ENCODE results near the gene ZSWIM8.

Gene ZSWIM8

GRCh38 chr10:73779539-73780197 lies 5.7 kb upstream of the ZSWIM8 start:
- TF ChIP-seq NFIC (IDR thresholded peaks at IDR 0.05), result no peak
- no peak for TF ChIP-seq CREB1 (IDR thresholded peaks at IDR 0.05; ENCODE audit: low read depth)
- no peak for TF ChIP-seq USF1 (IDR thresholded peaks at IDR 0.05)
- no peak for TF ChIP-seq RAD21 (IDR thresholded peaks at IDR 0.05; ENCODE audit: low read depth)
- no peak for TF ChIP-seq EGR1 (IDR thresholded peaks at IDR 0.05)
- no peak for TF ChIP-seq TCF12 (IDR thresholded peaks at IDR 0.05; ENCODE audit: low read depth)
- TF ChIP-seq ZBTB7A (IDR thresholded peaks at IDR 0.05; ENCODE audit: low read depth), result no peak
- no peak for TF ChIP-seq EP300 (IDR thresholded peaks at IDR 0.05; ENCODE audit: borderline replicate concordance)
- TF ChIP-seq CEBPB (IDR thresholded peaks at IDR 0.05), result no peak
- no peak for TF ChIP-seq REST (IDR thresholded peaks at IDR 0.05; ENCODE audit: low read depth)
- TF ChIP-seq YY1 (IDR thresholded peaks at IDR 0.05; ENCODE audit: low read depth), result no peak
- TF ChIP-seq TAF1 (IDR thresholded peaks at IDR 0.05; ENCODE audit: low read depth), result no peak
- TF ChIP-seq FOXM1 (IDR thresholded peaks at IDR 0.05; ENCODE audit: borderline replicate concordance, low read depth), result no peak
- no peak for TF ChIP-seq TEAD4 (IDR thresholded peaks at IDR 0.05)

- TF ChIP-seq TCF12 (IDR thresholded peaks at IDR 0.05; ENCODE audit: low read depth) (no peak), REST (IDR thresholded peaks at IDR 0.05; ENCODE audit: low read depth) (no peak), USF1 (IDR thresholded peaks at IDR 0.05) (no peak), YY1 (IDR thresholded peaks at IDR 0.05; ENCODE audit: low read depth) (no peak), CREB1 (IDR thresholded peaks at IDR 0.05; ENCODE audit: low read depth) (no peak), NFIC (IDR thresholded peaks at IDR 0.05) (no peak), TEAD4 (IDR thresholded peaks at IDR 0.05) (no peak), TAF1 (IDR thresholded peaks at IDR 0.05; ENCODE audit: low read depth) (no peak), RAD21 (IDR thresholded peaks at IDR 0.05; ENCODE audit: low read depth) (no peak), EP300 (IDR thresholded peaks at IDR 0.05; ENCODE audit: borderline replicate concordance) (no peak), ZBTB7A (IDR thresholded peaks at IDR 0.05; ENCODE audit: low read depth) (no peak), MAX (IDR thresholded peaks at IDR 0.05) (no peak)
These were observed 5.1 kb upstream of the ZSWIM8 start for GRCh38 chr10:73780301-73780700.

- TF ChIP-seq EGR1 (IDR thresholded peaks at IDR 0.05) (no peak), TAF1 (IDR thresholded peaks at IDR 0.05; ENCODE audit: low read depth) (no peak), USF1 (IDR thresholded peaks at IDR 0.05) (no peak), RAD21 (IDR thresholded peaks at IDR 0.05; ENCODE audit: low read depth) (no peak), TCF12 (IDR thresholded peaks at IDR 0.05; ENCODE audit: low read depth) (no peak), TEAD4 (IDR thresholded peaks at IDR 0.05) (no peak), YY1 (IDR thresholded peaks at IDR 0.05; ENCODE audit: low read depth) (no peak), FOXM1 (IDR thresholded peaks at IDR 0.05; ENCODE audit: borderline replicate concordance, low read depth) (no peak), NFIC (IDR thresholded peaks at IDR 0.05) (no peak), CREB1 (IDR thresholded peaks at IDR 0.05; ENCODE audit: low read depth) (no peak), REST (IDR thresholded peaks at IDR 0.05; ENCODE audit: low read depth) (no peak), ZBTB7A (IDR thresholded peaks at IDR 0.05; ENCODE audit: low read depth) (no peak), MAX (IDR thresholded peaks at IDR 0.05) (no peak)
These were observed 4.4 kb upstream of the ZSWIM8 start for GRCh38 chr10:73780966-73781365.

GRCh38 chr10:73781548-73781878 lies 3.9 kb upstream of the ZSWIM8 start:
- TF ChIP-seq EGR1 (IDR thresholded peaks at IDR 0.05) (no peak), CREB1 (IDR thresholded peaks at IDR 0.05; ENCODE audit: low read depth) (no peak), EP300 (IDR thresholded peaks at IDR 0.05; ENCODE audit: borderline replicate concordance) (no peak), TAF1 (IDR thresholded peaks at IDR 0.05; ENCODE audit: low read depth) (no peak), REST (IDR thresholded peaks at IDR 0.05; ENCODE audit: low read depth) (no peak), CEBPB (IDR thresholded peaks at IDR 0.05) (no peak), TCF12 (IDR thresholded peaks at IDR 0.05; ENCODE audit: low read depth) (no peak), RAD21 (IDR thresholded peaks at IDR 0.05; ENCODE audit: low read depth) (no peak), TEAD4 (IDR thresholded peaks at IDR 0.05) (no peak), FOXM1 (IDR thresholded peaks at IDR 0.05; ENCODE audit: borderline replicate concordance, low read depth) (no peak), YY1 (IDR thresholded peaks at IDR 0.05; ENCODE audit: low read depth) (no peak)
